HG03565 (cell line): ENCODE results near the gene TWSG1.
"Not testable (repeated sequence)": the region's sequence is repeated elsewhere in the genome, so short reads cannot be mapped to it uniquely, and the experiment has no call there.

Experiments
- ATAC-seq: cut with Tn5 transposase; IDR thresholded peaks from one replicate; pipeline ENCODE4 v1.9.1; 2021; ENCODE audit warnings: mild to moderate bottlenecking, moderate library complexity; ENCODE audit not compliant: unreplicated experiment

TWSG1 gene

DNA sequence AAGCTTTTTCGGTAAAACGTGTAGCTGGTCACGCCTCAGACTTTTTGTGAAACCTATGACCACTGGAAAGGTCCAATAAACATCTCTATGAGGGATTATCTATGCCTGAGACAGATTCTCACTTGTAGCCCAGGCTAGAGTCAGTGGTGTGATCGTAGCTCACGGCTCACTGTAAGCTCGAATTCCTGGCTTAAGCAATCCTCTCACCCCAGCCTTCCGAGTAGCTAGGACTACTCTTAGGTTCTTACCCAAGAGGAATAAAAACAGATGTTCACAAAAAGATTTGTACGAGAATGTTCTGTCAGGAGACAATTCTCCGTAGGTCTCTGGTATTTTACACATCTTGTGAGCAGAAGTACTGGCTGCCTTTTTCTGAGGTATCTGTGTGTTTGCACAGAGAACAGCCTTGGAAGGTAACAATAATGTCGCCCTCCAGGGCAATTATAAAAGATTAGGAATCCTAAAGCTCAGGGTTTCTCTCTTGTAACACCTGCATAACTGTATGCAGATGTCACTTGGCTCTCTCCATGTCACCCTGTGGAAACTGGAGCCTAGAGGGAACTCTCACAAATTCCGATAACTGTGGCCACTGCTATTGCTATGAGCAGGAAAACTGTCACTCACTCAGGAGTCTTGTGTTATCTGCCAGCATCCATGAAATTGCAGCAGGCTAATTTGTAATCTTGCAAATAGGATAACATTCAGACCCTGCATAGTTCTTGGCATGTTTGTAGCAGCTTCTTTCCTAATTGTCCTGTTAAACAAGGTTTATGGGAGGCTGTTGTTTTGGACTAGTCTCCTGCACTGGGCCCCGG lies 115.2 kb downstream of the TWSG1 start:
- ATAC-seq = no peak

DNA sequence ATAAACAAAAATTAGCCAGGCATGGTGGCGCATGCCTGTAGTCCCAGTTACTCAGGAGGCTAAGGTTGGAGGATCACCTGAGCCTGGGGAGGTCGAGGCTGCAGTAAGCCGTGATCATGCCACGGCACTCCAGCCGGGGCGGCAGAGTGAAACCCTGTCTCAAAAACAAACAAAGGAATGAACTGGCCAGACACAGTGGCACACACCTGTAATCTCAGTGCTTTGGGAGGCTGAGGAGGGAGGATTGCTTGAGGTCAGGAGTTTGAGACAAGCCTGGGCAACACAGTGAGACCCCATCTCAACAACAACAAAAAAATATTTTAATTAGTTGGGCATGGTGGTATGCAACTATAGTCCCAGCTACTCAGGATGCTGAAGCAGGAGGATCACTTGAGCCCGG lies 116.3 kb downstream of the TWSG1 start:
- not testable (repeated sequence) for ATAC-seq
